Thyroid gland (tissue), 4 donors: ENCODE results near the gene OR5V1. TPM values are rescaled to one million over a fixed set of nuclear protein-coding genes. Genes with fewer than 3 reads are reported as not detected.

Experiments used
- total RNA-seq, 4 donors: library from RNA; depleted of rRNA; stranded (reverse); fragments of >200 nt; gene quantifications; one replicate each; pipeline ENCODE4 v1.2.3, GENCODE V29; 2016

OR5V1 gene
- total RNA-seq, 4 donors from 2014 or later = not detected

Other genes starting within 250 kb of the OR5V1 start
- under 1 TPM in 1 of 4 donors, not detected in 3; 0.44 TPM for gene OR2J2, start 198.0 kb downstream of the OR5V1 start, total RNA-seq
- gene OR14J1, start 67.2 kb downstream of the OR5V1 start, total RNA-seq = not detected
- not detected for gene OR12D3, start 6.4 kb upstream of the OR5V1 start, total RNA-seq
- not detected for gene OR12D2, start 26.8 kb upstream of the OR5V1 start, total RNA-seq
- gene OR12D1, start 46.1 kb upstream of the OR5V1 start, total RNA-seq = not detected
- gene OR10C1, start 70.4 kb upstream of the OR5V1 start, total RNA-seq = not detected
- gene OR11A1, start 88.2 kb upstream of the OR5V1 start, total RNA-seq = not detected
- gene OR2H1, start 88.3 kb upstream of the OR5V1 start, total RNA-seq = not detected
- gene MAS1L, start 119.1 kb upstream of the OR5V1 start, total RNA-seq = not detected
- gene UBD, start 190.9 kb upstream of the OR5V1 start, total RNA-seq = 1 to 10 TPM in 1 of 4 donors, under 1 TPM in 1, not detected in 2; 0.93 to 1.5 TPM
- gene OR2H2, start 216.3 kb upstream of the OR5V1 start, total RNA-seq = not detected